HG02885 (cell line): Measurements from ENCODE around the gene STPG3.
"Not testable (repeated sequence)": the region's sequence is repeated elsewhere in the genome, so short reads cannot be mapped to it uniquely, and the experiment has no call there.

Experiments
- ATAC-seq: cut with Tn5 transposase; IDR thresholded peaks from one replicate; pipeline ENCODE4 v1.9.1; 2021; ENCODE audit warnings: mild to moderate bottlenecking; ENCODE audit not compliant: unreplicated experiment, poor library complexity

The STPG3 gene

GRCh38 chr9:137232510-137232909, 18.6 kb upstream of the STPG3 start:
- no peak for ATAC-seq

DNA sequence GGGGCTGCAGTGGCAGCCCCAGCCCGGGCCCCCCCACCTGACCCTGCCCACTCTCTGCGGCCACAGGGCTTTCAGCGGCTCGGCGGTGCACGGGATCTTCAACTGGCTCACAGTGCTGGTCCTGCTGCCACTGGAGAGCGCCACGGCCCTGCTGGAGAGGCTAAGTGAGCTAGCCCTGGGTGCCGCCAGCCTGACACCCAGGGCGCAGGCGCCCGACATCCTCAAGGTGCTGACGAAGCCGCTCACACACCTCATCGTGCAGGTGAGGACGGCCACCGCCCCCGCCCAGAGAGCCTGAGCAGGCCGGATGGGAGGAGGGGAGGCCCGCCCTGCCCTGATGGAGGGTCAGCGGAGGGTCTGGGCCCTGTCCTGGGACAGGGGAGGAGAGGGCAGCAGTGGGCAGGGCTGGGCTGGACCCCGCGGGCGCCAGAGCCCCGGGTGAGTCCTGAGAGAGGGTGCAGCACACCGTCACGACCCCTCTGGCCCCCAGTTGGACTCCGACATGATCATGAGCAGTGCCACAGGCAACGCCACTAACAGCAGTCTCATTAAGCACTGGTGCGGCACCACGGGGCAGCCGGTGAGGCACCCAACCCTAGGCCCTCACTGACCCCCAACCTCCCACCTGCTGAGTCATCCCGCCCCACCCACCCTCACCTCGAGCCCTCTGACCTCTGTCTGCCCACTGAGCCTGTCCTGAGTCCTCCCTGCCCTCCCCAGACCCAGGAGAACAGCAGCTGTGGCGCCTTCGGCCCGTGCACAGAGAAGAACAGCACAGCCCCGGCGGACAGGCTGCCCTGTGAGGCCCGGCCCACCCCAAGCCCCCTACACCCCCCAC, 17.7 kb upstream of the STPG3 start:
- ATAC-seq, result no peak

GRCh38 chr9:137234055-137234697, 16.9 kb upstream of the STPG3 start:
- no peak for ATAC-seq

- no peak for ATAC-seq
Observed at GRCh38 chr9:137234758-137235423, 16.2 kb upstream of the STPG3 start.

- no peak for ATAC-seq
Observed at GRCh38 chr9:137235424-137236237, 15.5 kb upstream of the STPG3 start.

DNA sequence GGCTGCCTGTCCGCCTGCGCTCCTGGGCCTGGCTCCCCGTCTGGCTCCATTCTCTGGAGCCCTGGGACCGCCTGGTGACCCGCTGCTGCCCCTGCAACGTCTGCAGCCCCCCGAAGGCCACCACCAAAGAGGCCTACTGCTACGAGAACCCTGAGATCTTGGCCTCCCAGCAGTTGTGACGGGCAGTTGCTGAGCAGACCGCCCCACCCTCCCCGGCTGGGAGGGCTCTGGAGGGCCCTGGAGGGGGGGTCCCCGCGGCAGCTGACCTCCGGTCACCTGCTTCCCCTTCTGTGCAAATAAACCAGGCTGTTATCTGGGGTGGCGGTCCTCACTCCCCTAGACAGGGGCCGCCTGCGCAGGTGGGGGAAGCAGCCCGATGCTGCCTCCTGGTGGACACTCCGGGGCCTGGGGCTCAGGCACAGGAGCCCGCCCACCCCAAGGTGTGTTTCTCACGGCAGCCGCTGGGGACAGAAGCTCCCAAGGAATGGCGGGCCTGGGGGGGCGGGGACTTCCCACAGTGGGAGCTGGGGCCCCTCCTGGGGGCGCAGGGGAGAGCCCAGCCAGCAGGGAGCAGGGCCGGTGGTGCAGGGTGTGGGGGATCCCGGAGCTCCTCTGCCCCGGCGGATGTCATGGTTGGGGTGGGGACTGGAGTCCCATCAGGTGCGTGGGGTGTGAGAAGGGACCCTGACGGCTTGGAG, 14.7 kb upstream of the STPG3 start:
- ATAC-seq, result peak; percentile 22

GRCh38 chr9:137236936-137237421, 14.1 kb upstream of the STPG3 start:
- ATAC-seq, result no peak

- ATAC-seq, result no peak
Observed at GRCh38 chr9:137237759-137238726, 13.0 kb upstream of the STPG3 start.

- ATAC-seq, result not testable (repeated sequence)
Observed at GRCh38 chr9:137239541-137240200, 11.4 kb upstream of the STPG3 start.

DNA sequence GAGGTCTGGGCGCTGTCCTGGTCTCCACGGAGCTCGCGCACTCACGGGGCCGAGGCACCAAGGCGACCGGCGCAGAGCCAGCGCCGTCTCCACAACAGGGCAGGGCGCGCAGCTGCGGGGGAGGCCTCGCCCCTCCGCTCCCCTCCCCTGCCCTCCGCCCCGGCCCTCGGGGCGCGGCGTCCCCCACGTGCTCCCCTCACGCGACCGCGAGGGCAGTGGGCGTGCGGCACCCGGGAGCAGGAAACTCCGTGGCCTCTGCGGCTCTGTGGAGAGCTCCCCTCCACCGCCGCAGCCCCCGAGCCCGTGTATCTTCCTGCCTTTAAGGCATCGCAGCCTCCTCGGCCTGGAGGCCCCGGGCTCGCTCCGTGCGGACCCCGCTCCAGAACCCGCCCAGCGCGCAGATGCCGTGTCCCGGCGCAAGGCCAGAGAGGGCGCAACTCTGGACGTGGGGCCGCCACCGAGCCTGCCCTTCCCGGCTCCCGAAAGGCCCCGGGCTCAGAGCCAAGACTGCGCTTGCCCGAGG, 10.7 kb upstream of the STPG3 start:
- ATAC-seq, result peak; percentile 23

DNA sequence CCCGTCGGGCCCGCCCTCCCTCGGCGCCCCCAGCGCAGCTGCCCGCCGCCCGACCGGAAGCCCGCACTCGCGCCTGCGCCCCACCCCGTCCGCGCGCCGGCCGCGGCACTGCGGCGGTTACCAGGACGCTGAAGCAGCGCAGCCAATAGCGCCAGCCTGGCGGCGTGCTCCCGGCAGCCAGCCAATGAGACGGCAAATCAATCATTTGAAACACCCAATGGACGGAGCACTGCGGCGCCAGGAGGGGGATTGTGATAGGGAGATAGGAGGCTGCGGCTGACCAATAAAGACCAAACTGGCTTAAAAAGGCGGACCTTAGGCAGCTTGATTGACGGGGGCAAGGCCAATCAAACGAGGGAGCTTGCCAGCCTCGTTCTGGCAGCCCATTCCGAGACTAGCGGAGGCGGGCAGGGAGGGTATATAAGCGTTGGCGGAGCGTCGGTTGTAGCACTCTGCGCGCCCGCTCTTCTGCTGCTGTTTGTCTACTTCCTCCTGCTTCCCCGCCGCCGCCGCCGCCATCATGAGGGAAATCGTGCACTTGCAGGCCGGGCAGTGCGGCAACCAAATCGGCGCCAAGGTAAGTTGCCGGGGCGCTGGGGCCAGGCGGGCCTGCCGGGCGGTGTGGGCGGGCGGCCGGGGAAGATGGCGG, 10.1 kb upstream of the STPG3 start, which contains the start of gene TUBB4B:
TSS of gene TUBB4B (plus strand) at position 447 of the 649 bp plus-strand sequence. CDS start at position 521, 74 bp downstream.
- peak; percentile 75 for ATAC-seq

- no peak for ATAC-seq
Observed at GRCh38 chr9:137241490-137242268, 9.4 kb upstream of the STPG3 start.

GRCh38 chr9:137242269-137243203, 8.6 kb upstream of the STPG3 start:
- no peak for ATAC-seq

DNA sequence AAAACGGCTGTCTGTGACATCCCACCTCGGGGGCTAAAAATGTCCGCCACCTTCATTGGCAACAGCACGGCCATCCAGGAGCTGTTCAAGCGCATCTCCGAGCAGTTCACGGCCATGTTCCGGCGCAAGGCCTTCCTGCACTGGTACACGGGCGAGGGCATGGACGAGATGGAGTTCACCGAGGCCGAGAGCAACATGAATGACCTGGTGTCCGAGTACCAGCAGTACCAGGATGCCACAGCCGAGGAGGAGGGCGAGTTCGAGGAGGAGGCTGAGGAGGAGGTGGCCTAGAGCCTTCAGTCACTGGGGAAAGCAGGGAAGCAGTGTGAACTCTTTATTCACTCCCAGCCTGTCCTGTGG, 7.8 kb upstream of the STPG3 start:
- ATAC-seq, result not testable (repeated sequence)
